GM19397 (cell line): ENCODE measurements around the gene RPS27L.
"Not testable (repeated sequence)": the region's sequence is repeated elsewhere in the genome, so short reads cannot be mapped to it uniquely, and the experiment has no call there.

ENCODE experiments used
- ATAC-seq: cut with Tn5 transposase; IDR thresholded peaks from one replicate; pipeline ENCODE4 v1.9.1; 2021; ENCODE audit warnings: mild to moderate bottlenecking, moderate library complexity; ENCODE audit not compliant: unreplicated experiment

Gene RPS27L

DNA sequence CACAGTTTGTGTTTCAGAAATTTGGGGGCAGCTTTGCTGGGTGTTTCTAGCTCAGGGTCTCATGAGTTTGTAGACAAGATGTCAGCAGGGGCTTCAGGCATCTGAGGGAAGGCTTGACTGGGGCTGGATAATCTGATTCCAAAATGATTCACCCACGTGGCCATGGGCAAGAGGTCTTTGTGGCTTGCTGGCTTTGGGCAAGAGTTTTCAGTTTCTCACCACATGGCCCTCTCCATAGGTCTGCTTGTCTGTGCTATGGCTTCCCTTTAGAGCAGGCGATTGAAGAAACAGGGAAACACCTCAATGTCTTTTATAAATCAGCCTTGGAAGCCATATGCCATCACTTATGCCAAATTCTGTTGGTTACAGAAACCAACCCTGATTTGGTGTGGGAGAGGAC is 11.9 kb downstream of the RPS27L start:
- ATAC-seq: no peak

DNA sequence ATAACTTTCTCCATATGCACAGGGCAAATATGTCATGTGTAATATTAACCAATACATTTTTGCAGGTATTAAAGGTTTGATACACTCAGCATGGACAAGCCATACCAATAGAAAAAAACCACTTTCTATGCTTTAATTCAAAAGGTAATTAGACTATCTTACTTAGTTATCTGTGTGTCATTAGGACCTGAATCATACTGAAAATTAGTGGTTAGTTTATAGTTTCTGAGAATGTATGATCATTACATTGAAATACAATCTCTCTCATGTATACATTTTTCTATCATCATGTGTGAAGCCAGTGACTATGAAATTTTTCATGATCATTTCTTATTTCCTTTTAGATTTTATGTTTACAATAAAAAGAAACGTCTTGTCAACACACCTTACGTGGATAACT is 16.3 kb downstream of the RPS27L start:
- no peak for ATAC-seq

DNA sequence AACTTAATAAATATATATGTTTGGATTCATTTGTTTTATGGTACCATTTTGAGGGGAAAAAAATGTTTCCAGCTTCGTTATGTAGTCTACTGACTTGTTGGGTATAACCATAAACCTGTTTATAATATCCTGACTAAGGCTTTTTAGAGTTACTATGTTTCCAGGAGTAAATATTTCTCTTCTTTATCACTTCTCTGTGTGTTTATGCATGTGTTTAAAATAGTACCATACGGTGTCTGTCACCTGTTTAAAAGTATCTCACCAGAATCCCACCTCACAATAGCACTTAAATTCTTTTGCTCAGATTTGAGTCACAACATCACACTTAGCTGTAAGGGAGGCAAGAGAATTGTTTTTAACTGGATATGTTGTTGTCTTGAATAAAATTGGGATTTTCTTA is 20.5 kb downstream of the RPS27L start:
- ATAC-seq: no peak

GRCh38 chr15:63135804-63136203 is 21.5 kb downstream of the RPS27L start:
- ATAC-seq: no peak

- no peak for ATAC-seq
These were observed 22.0 kb downstream of the RPS27L start for GRCh38 chr15:63135281-63135680.

- no peak for ATAC-seq
These were observed 22.9 kb downstream of the RPS27L start for GRCh38 chr15:63134245-63134985.

GRCh38 chr15:63133786-63134185 is 23.5 kb downstream of the RPS27L start:
- ATAC-seq: no peak

DNA sequence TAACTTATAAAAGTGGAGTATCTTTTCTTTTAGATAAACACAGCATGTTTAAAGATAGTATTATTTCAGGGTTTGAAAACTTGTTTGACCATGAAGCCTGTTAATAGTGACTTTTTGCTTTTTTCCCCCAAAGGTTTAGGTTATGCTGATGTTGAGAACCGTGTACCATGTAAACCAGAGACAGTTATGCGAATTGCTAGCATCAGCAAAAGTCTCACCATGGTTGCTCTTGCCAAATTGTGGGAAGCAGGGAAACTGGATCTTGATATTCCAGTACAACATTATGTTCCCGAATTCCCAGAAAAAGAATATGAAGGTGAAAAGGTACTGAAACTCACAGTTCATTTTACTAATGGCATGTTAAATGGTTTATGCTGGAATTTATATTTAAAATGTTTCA is 30.6 kb downstream of the RPS27L start:
- ATAC-seq: no peak

GRCh38 chr15:63124506-63124905 is 32.8 kb downstream of the RPS27L start:
- ATAC-seq: no peak

GRCh38 chr15:63122002-63122875 is 35.0 kb downstream of the RPS27L start:
- peak; percentile 77 for ATAC-seq

- ATAC-seq: peak; percentile 80
These were observed 35.8 kb downstream of the RPS27L start, which contains the start of gene LACTB for GRCh38 chr15:63121382-63122001. TSS of gene LACTB (plus strand) at chr15:63121861. CDS start at chr15:63121872, 11 bp downstream.

DNA sequence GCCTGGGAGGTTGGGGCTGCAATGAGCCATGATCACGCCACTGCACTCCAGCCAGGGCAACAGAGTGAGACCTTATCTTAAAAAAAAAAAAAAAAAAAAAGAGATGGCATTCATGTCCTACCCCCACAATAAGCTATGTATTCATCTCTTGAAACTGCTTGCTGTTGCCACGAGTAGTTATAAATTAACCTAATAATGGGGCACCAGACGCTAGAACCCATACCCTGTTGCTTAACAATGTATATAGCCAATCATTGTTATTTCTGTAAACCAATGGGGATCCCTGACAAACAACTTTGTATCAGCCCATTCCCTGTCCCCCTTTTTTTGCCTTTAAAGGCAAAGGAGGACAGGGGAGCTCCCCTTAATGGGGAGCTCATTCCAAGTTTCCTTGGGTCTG is 38.4 kb downstream of the RPS27L start:
- no peak for ATAC-seq

DNA sequence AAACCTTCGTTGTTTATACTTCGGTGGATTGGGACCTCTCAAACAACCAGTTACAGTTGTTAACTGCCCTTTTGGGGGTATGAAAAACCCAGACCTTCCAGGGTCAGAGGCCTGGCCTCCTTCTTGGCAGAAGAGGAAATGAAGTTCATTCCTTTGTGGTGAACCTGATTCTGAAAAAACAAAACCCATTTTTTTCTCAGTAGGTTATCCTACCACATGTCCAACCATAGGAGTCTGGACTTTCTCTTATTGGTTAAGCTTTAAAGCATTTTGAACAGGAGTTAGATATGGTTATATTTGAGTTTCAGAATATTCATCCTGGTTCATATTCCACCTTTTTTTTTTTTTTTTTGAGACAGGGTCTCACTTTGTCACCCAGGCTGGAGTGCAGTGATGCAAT is 42.8 kb downstream of the RPS27L start:
- no peak for ATAC-seq

GRCh38 chr15:63112871-63113270 is 44.4 kb downstream of the RPS27L start:
- ATAC-seq: no peak

DNA sequence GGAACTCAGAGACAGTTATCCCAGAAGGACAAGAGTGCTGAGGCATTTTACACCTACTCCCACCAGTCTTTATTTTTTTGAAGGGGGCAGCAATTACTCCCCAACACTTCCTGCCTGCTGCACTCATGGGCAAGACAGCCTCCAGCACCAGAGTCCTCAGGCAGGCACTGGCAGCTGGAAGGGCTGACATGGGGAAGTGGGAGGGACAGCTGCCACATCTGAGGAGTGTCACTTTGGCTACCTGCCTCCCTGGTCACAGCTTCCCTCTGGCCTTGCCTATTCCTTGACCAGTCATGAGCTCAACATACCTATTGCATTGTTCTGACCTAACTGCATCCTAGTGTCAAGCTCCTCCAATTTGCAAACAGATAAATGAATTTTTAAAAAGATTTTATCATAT is 45.8 kb downstream of the RPS27L start:
- no peak for ATAC-seq

GRCh38 chr15:63110428-63111026 is 46.8 kb downstream of the RPS27L start:
- ATAC-seq: no peak

- ATAC-seq: no peak
These were observed 47.4 kb downstream of the RPS27L start for GRCh38 chr15:63109920-63110319.

DNA sequence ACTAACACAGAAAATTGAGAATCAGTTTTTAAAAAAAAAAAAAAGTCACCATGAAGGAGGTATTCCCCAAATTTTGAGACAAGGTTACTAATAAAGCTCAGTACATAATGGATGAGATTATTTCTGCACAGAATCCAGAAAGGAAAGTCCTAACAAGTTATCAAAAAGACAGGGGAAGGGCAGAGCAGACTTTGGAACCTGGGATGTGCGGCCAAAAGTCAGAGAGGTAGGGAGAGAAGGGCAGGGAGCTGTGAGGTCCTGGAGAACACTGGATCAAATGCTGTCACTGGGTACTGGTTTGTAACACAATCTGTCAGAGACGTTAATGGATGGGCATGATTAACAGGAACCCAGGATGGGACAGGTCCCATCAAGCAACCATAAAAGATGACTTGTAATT is 47.8 kb downstream of the RPS27L start:
- ATAC-seq: no peak

DNA sequence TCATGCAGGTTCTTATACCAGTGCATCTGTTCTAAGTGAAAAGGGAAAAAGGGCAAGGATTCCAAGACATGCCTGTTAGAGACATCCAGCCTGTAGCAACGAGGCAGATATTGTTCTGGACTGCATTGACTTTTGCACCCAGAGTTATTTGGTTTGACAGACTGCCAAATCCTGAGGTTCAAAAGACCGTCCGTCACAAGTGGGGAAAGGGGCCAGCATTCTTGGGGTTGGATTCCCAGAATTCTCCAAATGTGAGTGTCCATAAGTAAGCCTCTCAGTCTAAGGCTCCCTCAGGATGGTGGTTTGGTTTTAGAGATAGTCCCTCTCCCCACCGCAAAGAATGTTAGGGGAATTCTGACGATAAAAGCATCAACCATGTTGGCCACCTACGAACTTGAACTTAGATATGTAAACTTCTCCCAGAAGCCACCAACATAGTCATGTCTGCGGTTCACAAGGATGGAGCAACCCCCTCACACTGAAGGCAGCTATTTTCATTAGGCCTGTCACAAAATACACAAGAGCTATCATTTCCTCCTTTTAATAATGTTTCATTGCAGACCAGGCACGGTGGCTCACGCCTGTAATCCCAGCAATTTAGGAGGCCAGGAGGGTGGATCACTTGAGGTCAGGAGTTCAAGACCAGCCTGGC is 49.3 kb downstream of the RPS27L start:
- no peak for ATAC-seq

DNA sequence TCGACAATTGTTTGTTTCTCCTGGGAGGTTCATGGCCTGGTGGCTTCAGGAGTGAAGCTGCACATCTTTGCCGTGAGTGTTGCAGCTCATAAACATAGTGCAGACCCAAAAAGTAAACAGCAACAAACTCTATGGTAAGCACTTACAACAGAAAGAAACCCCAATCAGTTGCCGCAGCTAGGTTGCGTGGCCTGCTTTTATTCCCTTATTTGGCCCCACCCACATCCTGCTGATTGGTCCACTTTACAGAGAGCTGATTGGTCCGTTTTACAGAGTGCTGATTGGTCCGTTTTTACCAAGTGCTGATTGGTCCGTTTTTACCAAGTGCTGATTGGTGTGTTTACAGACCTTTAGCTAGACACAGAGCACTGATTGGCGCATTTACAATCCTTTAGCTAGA is 51.9 kb downstream of the RPS27L start:
- not testable (repeated sequence) for ATAC-seq

DNA sequence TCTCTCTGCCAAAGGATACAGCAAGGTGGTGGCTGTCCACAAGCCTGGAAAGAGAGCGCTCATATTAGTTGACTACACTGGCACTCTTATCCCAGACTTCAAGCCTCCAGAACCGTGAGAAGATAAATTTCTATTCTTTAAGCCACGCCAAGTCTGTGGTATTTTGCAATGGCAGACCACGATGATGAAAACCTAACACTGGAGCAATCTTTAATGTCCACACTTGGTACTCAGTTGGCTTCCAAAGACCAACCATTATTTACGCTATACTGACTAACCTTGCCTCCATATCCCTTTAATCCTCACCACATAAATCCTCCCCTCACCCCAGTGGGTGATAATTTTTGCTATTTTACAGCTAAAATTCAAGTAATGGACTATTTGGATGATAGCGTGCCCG is 52.5 kb downstream of the RPS27L start:
- no peak for ATAC-seq
